HG03097 (cell line): ENCODE results near the gene SASS6.

Experiments
- ATAC-seq: cut with Tn5 transposase; IDR thresholded peaks from one replicate; pipeline ENCODE4 v1.9.1; 2021; ENCODE audit not compliant: unreplicated experiment, low FRiP score

Gene SASS6

DNA sequence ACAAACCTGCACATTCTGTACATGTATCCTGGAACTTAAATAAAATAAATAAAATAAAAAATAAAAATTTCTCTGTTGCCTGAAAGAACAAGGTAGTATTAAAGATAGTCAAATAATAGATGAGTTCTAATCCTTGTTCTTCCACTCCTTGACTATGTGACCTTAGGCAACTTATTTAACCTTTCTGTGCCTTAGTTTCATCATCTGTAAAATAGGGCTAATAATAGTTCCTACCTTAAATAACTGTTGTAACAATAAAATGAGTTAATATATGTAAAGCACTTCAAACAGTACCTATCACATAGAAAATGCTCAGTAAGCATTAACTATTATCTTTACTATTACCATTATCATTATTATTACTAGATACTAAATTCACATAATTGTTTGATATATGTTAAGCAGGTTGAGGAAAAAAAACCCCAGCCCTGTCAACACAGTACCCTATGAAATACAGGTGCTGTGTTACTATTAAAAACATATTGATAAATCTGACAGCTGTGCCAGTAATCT lies 23.1 kb downstream of the SASS6 start:
- no peak for ATAC-seq

DNA sequence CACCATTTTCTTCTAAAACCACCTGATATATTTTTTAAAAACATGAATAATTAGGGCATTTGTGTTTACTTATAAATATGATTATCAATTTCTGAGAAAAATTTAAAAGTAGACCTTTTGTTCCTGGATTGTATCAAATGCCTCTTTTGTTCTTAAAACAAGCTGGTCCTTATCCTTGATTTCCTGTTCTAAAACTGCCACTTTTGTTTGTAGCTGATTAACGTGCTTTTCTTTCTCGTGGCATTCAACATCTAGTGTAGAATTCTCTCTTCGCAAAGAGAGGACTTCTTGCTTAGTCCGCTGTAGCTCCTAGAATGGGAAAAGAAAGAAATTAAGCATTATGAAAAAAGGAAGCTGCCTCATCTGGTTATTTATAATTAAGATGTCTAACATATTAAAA lies 25.0 kb downstream of the SASS6 start:
- ATAC-seq: no peak

DNA sequence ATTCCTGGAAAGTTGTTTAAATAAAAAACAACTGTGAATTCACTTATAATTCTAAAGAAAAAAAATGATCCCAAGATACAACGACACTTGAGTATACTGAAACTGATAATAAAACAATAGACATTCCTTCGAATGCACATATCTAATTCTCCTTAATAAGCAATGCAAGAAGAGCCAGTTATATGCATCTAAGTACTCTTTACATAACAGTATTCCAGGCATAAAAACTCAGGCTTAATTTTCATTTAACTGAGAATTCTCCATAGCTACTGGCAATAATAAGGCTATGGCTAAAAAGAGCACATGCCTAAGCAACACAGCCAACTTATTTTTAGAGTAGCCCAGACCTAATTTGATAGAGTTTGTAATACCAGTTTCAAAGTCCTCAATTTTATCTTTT lies 31.2 kb downstream of the SASS6 start:
- no peak for ATAC-seq

DNA sequence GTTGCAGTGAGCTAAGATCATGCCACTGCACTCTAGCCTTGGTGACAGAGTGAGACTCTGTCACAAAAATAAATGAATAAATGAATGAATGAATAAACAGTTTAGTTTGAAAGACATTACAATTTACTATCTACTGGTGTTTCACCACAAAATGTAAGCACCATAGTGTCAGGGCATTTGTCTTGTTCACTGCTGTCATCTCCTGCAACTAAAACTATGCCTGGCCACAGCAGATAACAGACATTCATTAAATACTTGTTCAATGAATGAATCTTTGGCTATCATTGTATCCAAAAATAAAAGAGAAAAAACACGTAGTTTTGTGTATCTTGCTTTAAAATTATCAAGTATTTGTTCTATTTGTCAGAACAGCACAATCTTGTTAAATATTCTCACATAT lies 32.5 kb downstream of the SASS6 start:
- ATAC-seq: no peak

DNA sequence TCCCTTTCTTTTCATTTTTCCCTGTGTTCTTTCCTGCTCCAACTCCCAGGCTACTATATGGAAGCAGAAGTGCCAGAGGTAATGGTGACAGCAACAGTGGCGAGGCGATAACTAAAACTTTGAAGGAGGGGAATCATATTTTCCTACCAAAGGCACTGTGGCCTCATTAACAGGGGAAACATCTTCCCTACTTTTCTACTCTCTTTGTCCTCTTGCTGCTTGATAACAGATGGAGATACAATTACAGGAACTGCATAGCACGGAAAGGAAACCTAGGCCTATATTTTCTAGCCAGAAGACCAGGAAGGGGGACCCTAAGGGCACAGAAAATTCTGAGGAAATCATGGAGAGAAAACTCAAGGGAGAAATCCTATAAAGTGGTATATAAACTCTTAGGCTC lies 42.3 kb downstream of the SASS6 start:
- ATAC-seq: no peak

DNA sequence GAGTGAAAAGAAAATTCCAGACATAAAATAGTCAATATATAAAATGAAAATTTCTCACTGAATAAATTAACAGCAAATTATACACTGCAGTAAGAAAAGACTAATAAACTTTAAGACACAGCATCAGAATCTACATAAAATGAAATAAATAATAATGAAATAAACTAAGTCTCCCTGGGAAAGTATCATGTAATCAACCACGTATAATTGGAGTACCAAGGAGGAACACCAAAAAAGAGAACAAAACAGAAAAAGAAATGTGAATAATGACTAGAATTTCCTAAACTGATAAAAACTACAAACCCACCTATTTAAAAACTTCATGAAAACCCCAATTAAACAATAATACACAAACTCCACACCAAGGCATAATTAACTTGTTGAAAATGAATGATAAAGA lies 43.6 kb downstream of the SASS6 start:
- ATAC-seq: no peak

DNA sequence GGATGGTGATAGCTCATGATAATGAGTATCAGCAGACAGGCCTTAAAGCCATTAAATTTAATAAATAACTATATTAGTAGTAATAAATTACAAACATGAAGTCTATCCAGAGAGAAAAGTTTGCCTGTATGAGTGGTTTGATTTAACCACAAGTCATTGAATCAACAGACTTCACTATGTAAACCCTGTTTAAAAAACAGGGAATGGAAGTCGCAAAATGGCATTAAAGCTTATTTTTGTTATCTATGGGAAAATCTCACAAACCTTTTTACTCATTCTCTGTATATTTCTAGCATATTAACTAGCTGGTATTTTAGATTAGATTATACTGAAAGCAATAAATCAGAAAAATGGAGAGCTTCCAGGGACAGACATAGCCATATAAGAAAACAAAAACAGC lies 45.3 kb downstream of the SASS6 start:
- no peak for ATAC-seq

DNA sequence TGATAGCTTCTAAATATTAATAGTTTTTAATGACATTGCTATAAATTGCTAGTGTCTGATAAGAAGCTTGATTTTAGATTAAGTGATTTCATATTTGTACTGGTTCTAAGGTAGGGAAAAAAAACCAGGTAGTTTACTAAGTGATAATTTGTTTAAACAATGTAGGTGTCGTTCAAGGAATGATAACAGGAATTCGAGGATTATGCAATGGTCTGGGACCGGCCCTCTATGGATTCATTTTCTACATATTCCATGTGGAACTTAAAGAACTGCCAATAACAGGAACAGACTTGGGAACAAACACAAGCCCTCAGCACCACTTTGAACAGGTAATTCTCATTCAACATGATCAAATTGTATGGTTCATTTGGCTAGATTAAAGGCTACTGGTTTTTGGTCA lies 52.4 kb downstream of the SASS6 start:
- no peak for ATAC-seq

DNA sequence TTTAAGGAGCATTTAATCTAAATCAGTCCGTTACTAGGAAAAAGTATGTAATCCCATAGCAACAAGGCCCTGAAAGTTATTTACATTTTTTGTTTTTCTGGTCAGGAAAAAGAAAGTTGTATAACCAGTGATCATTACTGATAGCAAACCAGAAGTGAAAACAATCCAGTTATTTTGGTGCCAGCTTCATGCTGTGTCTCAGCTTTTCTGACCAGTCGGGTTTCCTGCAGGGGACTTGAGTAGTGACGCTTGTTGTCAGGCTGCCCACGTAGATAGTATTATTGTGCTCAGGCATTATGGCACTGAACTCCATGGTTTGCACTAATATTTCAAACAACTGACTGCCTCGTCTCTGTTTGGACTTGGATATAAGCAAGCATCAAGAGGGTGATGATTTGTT lies 55.2 kb downstream of the SASS6 start:
- peak; percentile 41 for ATAC-seq

DNA sequence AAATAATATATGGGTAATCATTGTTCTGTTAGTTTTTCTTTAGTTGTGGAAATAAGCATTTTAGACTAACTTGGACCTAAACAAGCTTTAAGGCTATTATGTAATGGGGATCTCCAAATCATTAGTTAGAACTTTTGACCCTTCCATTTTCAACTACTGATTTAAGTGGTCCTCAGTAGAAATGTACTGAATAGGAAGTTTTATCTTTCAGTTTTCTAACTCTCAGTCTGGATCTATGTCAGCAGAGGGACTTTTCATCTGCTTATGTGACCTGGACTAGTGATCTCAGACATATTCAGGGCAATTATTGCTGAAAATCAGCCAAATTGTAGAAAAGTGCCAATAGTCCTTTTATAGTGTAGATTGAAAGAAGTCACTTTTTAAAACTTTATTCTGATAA lies 56.0 kb downstream of the SASS6 start:
- peak; percentile 60 for ATAC-seq

DNA sequence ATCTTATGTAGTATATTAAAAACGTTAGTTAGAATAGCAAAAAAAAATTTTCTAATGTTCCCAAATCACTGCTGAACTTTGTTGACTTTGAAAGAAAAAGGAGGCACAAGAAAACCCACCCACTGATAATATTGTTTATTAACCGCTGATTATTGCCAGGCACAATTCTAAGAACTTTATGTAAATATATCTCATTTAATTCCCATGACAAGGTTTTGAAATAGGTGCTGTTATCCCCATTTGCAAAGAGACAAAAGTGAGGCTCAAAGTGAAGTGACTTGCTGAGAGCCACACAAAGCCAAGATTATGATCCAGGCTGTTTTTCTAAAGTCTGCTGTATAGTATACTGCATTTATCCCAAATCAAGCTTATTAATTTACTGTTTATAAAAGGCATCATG lies 56.4 kb downstream of the SASS6 start:
- ATAC-seq: peak; percentile 2

DNA sequence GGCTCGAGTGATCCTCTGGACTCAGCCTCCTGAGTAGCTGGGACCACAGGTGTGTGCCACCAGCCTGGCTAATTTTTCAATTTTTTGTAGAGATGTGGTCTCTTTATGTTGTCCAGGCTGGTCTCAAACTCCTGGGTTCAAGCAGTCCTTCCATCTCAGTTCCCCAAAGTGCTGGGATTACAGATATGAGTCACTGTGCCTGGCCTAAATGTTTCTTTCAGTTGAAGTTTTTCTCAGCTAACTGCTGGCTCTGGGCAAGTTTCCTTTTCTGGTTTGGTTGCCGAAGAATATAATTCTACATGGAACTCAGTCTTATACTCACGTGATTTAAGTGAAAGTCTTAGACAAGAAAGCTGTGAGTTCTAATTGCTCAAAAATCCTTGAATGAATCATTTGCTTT lies 57.0 kb downstream of the SASS6 start:
- ATAC-seq: peak; percentile 43

DNA sequence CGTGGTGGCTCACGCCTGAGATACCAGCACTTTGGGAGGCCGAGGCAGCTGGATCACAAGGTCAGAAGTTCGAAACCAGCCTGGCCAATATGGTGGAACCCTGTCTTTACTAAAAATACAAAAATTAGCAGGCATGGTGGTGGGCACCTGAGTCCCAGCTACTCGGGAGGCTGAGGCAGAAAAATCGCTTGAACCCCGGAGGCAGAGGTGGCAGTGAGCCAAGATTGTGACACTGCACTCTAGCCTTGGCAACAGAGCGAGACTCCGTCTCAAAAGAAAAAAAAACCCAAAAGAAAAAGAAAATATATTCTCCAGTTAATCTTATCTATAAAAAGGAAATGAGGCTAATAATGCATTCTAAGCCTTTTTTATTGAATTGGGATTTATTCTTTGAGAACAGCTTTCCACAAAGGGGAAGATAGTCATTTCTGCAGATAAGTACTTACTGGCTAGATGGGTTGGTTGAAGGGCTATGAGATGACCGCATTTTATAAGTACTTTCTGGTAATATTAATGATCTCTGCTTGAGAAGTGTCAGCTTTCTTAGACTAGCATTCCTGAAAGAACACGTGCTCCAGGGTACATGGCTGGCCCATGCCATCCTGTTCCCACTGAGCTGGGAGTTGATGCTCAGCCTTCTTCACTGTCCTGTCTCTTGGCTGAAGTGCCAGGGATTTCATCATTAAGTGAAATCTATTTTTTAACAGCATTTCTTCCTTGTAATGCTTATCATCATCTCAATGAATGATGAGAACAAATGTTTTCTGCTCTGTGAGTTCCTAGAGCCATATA lies 57.9 kb downstream of the SASS6 start:
- ATAC-seq: no peak

DNA sequence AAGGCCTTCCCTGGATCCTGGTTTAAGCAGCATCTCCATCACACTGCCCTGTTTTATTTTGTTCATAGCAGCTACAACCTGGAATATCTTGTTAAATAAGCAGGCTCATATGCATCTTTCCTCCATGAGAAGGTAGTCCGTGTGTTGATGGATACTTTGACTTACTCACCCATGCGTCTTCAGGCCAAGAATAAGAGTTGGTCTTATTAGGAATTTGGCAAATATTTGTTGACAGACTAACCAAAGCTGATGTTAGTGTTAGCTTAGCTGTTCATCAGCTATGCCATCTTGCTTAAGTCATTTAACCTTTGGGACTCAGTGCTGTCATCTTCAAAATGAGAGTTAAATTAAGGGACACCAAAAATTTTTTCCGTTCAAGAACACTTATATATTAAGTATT lies 59.2 kb downstream of the SASS6 start:
- no peak for ATAC-seq

DNA sequence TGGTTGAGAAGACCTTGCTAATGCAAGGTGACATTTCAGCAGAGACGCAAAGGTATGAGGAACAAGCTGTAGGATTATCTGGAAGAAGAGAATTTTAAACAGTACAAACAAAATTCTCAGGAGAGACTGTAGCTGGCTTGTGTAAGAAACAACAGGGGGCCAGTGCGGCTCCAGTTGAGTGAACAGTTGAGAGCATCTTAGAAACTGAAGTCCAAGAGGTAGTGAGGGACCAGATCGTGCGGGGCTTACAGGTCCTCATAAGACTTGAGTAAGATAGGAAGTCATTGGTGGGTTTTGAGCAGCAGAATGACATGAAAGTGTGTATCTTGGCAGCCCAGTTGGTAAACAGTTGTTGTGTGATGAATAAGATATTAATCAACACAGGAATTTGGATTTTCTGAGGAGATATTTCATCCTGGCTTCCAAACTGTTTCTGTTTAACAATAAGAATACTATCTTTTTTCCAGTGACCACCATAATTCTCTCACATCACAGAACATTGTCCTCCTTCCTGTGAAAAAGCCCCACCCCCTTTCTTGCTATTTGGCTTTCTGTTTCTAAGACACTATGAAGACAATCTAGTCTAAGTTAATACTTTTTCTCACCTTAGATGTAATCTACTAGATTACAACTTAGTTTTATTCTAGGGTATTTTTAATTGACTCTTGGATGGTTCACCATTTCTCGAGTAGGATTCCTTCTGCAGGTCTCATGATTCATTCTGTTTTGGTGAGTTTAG lies 62.4 kb downstream of the SASS6 start:
- ATAC-seq: no peak

DNA sequence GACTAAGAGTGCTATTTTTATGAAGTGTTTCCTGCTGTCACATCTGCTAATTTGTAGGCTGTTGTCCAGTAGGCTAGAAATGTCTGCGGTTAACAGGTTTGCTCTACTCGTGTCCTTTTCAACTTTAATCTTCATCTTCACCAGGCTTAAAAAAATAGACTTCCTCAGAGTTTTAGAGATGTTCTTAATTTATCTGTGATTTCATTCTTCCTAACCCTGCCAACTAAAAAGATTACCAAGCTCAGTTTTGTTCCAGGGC lies 66.8 kb downstream of the SASS6 start:
- no peak for ATAC-seq

DNA sequence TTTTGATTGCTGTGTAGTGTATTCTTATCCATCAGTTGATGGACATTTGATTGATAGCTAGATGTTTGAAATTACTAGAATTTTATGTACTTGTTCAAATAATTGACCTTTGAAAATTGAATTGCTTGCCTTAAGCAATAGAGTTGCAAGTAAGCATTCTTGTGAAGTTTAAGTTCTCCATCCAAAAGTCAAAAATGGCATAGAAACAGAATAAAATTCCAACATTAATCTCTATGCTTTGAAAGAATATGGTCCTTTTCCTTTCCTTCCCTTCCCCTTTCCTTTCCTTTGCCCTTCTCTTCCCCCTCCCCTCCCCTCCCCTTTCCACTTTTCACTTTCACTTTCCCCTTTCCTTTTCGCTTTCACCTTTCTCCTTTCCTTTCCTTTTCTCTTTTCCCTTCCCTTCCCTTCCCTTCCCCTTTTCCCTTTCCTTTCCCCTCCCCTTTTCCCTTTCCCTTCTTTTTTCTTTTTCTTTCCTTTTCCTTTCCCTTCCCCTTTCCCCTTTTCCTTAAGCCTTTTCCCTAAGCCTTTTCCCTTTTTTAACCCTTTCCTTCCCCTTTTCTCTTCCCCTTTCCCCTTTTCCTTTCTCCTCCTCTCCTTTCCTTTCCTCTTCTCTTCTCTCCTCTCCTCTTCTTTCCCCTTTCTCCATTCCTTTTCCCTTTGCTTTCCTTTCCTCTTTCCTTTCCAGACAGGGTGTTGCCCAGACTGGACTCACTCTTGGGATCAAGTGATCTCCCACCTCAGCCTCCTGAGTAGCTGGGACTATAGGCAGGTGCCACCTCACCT lies 67.4 kb downstream of the SASS6 start:
- ATAC-seq: no peak

DNA sequence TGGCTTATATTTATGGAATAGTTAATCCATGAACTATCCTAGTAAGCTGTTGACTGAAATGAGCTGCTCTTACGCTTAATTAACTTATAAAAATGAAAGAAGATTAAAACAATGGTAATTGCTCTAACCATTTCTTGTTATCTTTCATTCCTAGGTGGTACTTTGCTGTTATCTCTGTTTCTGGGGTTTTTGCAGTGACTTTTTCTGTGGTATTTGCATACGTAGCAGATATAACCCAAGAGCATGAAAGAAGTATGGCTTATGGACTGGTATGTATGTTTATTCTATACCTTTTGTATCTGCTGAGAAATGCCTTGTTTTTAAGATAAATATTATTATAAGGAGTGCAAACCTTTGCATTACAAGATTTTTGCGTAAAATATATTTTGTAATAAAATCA lies 71.0 kb downstream of the SASS6 start:
- no peak for ATAC-seq

DNA sequence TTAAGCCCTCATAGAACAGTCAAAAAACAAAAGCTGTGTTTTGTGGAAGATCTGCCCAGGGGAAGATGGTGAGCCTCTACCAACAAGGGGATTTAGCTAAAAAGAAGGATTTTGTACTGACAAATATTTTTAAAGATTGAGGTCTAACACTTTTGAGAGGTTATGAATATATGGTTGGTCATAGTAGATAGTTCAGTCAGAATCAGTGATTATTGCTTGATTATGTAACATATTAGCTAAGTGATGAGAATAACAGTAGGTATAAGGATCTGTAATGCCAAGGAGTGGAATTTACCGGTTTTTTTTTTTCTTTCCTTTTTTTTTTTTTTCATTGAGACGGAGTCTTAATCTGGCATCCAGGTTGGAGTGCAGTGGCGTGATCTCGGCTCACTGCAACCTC lies 79.0 kb downstream of the SASS6 start:
- ATAC-seq: no peak

DNA sequence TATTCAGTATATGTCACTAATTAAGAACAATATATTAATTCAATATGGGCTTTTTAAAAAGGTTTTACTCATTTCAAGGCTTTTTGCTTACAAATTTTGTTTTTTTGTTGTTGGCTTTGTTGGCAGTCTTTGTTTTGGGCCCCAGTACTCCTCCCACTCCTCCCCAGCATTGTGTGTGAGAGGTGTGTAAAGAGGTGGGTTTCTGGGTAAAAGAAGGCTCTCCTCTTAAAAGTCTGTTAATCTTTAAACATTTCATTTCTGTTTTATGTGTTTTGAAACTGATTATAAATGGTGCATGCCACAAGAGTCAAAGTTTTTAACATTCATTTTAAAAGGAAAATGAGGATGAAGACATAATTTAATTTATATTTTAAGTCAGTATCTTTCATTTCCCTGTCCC lies 79.6 kb downstream of the SASS6 start:
- ATAC-seq: no peak

DNA sequence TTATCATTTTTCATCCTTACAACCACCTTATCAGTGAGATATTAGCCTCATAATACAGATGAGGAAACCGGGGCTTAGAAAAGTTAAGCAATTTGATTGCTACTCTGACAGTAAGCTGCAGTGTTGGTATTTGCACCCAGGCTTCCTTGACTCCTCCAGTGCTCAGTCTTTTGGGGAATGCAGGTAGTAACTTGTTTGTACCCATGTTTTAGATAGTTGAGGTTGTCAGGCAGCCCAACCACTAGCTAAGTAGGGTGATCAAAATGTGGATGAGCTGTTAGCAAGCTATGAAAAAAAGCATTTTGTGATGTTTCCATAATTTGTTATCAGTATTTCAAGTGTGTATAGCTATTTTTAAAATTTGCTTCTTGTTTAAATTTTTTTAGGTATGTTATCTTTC lies 80.8 kb downstream of the SASS6 start:
- no peak for ATAC-seq

DNA sequence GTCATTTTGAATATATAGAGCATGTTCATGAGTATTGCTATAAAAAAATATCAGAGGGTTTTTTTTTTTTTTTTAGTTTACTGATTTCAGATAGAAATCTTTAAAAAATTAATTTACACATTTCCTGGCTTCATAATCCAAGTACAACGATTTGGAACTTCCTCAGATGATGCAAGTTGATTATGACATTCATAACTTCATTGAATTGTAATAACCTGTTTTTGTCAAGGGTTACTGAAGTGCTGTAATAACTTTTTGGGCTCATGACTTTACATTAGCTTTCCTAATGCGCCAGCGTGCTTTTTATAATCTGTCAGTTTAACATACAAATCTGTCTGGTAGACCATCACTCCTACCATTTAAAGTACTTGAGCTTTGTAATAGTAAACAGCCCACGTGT lies 81.3 kb downstream of the SASS6 start:
- ATAC-seq: no peak
